ENCODE results near the gene STX19.
"Not testable (repeated sequence)": the region's sequence is repeated elsewhere in the genome, so short reads cannot be mapped to it uniquely, and the experiment has no call there.

STX19 gene, protein sequence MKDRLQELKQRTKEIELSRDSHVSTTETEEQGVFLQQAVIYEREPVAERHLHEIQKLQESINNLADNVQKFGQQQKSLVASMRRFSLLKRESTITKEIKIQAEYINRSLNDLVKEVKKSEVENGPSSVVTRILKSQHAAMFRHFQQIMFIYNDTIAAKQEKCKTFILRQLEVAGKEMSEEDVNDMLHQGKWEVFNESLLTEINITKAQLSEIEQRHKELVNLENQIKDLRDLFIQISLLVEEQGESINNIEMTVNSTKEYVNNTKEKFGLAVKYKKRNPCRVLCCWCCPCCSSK

GRCh38 chr3:94028093-94028837 lies at the start of gene STX19:
STX19 (minus strand) TSS chr3:94028597; CDS start chr3:94015269, 13,328 bp downstream.
- DNase-seq: no peak

DNA sequence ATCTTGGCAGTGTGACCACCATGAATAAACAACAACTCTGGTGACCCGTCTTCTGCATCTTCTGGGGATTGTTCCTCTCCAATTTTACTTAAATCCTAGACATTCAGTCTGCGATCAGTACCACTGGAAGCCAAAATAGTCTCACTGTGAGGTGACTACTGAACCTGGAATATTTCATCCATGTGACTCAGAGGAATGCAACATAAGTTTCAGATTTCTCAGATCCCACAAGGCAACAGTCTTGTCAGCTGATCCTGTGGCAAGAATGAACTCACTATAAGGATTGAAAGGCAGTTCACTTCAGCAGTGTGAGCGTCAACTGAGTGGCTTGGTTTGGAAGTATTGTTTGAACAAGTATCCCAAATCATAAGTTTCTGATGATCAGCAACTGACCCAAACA lies 47.7 kb upstream of the STX19 start:
- peak; percentile 44 for DNase-seq

DNA sequence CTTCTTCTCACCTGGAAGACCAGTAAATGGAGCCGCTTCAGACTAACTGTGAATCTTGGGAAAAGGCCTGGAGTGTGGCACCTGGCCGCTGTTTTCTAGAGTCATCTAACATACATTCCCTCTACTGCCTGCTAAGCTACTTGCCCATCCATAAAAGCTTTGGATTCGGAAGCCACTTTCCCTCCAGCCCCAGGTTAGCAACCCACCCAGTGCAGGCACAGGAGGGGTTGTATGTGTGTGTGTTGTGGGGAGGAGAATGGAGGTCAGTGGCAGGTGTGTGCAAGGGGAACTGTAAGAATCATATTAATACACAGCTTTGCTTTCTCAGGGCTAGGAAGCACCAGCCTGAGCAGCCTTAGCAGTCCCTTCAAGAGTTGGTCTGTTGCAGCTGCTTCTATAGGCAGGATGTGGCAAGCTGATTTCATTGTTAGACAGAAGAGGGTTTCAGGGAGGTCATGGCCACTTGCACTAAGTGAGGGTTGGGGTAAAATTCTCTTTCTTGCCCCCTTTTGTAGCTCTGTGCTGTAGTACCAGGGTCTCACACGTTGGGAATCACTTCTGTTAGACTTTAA lies 43.4 kb upstream of the STX19 start:
- DNase-seq: no peak

DNA sequence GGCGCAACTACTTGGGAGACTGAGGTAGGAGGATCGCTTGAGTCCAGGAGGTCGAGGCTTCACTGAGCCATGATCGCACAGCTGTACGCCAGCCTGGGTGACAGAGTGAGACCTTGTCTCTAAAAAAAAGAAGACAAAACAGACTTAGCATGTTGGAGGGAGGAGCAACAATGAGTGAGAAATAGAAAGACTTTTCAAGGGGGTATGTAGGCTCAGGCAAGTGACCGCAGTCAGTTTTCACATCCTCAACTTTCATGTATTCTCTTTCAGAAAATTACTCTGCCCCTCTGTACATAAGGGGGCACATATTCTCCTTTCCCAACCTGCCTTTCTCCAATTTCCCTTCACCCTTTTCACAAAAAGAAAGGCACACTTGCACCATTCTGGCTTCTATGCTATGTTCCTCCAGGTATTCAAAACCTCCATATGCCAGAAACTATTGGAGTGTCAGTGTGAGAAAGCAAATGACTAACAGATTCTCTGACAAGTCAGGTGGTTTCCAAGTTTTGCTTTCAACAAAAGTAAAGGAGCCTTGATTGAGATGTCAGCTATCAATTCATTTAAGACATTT lies 42.0 kb upstream of the STX19 start:
- no peak for DNase-seq

GRCh38 chr3:94069194-94069813 lies 40.9 kb upstream of the STX19 start:
- peak; percentile 22 for DNase-seq

- DNase-seq: no peak
Observed at GRCh38 chr3:94066506-94067500, 38.4 kb upstream of the STX19 start.

DNA sequence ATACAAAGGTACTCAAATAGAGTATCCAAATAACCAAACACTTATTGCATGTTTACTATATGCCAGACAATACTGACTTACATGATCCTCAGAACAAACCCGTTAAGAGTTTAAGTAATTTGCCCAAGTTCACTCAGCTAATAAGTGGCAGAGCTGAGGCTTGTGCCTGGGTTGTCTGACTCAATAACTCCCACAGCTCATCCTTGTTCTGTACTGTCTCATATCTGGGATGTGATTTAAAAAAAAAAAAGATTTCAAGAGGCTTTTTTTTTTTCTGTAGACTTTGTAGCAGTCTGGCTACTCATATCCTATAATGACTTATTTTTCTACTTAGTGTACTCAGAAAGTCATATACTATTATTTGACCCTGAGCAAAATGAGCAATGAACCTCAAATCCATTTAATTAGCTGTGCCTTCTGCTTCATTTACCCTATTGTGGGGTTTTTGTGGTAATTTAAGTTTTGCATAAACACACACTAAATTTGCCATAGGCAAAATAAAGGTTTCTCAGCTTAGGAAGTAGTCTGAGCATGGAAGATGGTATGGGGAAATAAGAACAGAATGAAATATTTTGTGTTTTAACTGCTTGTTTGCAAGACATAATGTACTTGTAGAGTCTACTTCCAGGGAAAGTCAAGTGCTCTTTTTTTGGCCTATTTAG lies 37.6 kb upstream of the STX19 start:
- no peak for DNase-seq

GRCh38 chr3:94065122-94065521 lies 36.7 kb upstream of the STX19 start:
- DNase-seq: no peak

GRCh38 chr3:94064243-94064860 lies 36.0 kb upstream of the STX19 start:
- no peak for DNase-seq

DNA sequence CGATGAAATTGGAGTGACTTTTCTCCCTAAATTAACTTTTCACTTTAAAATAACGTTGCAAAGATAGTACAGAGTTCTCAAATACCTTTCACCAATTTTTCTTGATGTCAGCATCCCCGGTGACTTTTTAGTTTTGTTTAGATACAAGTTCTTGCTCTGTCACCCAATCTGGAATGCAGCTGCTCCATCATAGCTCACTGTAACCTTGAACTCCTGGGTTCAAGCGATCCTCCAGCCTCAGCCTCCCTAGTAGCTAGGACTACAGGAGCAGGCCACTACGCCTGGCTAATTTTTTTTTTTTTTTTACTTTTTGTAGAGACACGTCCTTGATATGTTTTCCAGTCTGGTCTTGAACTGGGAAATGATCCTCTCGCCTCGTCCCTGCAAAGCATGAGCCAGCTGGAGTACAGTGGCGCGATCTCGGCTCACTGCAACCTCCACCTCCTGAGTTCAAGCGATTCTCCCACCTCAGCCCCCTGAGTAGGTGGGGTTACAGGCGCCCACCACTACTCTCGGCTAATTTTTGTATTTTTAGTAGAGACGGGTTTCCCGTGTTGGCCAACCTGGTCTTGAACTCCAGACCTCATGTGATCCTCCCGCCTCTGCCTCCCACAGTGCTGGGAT lies 35.2 kb upstream of the STX19 start:
- no peak for DNase-seq

- DNase-seq: peak; percentile 98
Observed at GRCh38 chr3:94062513-94063404, 34.4 kb upstream of the STX19 start, which contains the start of the genes DHFR2 and NSUN3. DHFR2 (minus strand) TSS chr3:94062916; CDS start chr3:94061511, 1,405 bp downstream. NSUN3 (plus strand) TSS chr3:94063061; CDS start chr3:94063127, 66 bp downstream.

- no peak for DNase-seq
Observed at GRCh38 chr3:94061297-94061696, 32.9 kb upstream of the STX19 start.

GRCh38 chr3:94050546-94050945 lies 22.1 kb upstream of the STX19 start:
- no peak for DNase-seq

- no peak for DNase-seq
Observed at GRCh38 chr3:94049267-94049666, 20.9 kb upstream of the STX19 start.

DNA sequence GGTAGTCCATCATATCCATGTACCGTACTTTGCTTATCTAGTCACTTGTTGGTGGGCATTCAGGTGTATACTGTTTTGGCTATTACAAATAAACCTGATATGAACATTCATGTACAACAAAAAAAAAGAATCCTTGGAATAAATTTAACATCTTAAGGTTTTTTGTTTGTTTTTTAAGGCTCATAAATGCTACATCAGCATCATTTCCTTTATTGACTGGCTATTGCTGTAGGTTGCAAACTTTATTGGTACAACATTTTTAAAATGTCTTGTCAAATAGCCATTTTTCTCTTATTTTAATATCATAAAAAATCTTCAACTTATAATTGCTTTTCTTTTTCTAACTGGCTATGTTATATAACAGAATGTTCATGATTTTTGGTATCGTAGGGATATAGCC lies 18.1 kb upstream of the STX19 start:
- DNase-seq: no peak

GRCh38 chr3:94044100-94044936 lies 15.9 kb upstream of the STX19 start:
- DNase-seq: not testable (repeated sequence)

- no peak for DNase-seq
Observed at GRCh38 chr3:94043285-94043684, 14.9 kb upstream of the STX19 start.

DNA sequence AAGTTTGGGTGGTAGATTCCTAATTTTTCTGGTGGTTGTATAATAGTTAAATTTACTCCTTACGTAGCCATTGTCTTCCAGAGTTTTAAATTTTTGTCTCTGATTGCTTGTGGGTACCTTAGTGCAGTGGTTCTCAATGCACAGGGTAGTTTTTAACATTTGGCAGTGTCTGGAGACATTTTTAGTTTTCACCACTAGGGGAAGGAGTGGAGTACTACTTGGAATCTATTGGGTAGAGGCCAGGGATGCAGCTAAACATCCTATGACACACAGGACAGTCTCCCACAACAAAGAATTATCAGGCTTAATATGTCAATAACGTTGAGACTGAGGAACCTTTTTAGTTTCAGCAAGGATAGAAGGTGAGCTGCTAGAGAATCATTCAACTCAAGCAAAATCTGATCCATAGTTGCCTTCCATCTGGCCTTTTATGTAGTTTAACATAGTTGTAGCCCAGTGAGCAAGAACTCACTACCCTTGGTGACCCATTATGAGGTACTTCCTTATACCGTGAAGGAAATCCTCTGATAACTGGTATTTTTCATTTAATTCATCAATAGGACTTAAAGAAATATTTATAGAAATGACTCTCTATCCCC lies 8.6 kb upstream of the STX19 start:
- DNase-seq: peak; percentile 45

All from fibroblast of skin of right quadriceps (primary cell).